Stomach smooth muscle (tissue), 2 donors: ENCODE results near the gene KDM2B.
"Not testable (repeated sequence)": the region's sequence is repeated elsewhere in the genome, so short reads cannot be mapped to it uniquely, and the experiment has no call there.

Experiments
- H3K27ac ChIP-seq: one replicate; pipeline ENCODE4 v1.7.0; 2013; ENCODE audit warnings: mild to moderate bottlenecking, low read length, inconsistent platforms
- H3K27me3 ChIP-seq, 2 donors: one replicate each; pipeline ENCODE4 v1.7.0; 2013; ENCODE audit warnings: low read length in 2 of 2; ENCODE audit not compliant: insufficient read depth in 2 of 2, control insufficient read depth in 1 of 2
- H3K36me3 ChIP-seq, 2 donors: one replicate each; pipeline ENCODE4 v1.7.0; 2013; ENCODE audit warnings: low read length in 2 of 2; ENCODE audit not compliant: control insufficient read depth in 2 of 2, insufficient read depth in 2 of 2
- H3K4me1 ChIP-seq: one replicate; pipeline ENCODE4 v1.7.0; 2013; ENCODE audit warnings: low read length; ENCODE audit not compliant: control insufficient read depth, insufficient read depth
- H3K4me3 ChIP-seq, 2 donors: one replicate each; pipeline ENCODE4 v1.7.0; 2013; ENCODE audit warnings: low read length in 2 of 2
- H3K9ac ChIP-seq, 2 donors: one replicate each; pipeline ENCODE4 v1.7.0; 2013; ENCODE audit warnings: low read length in 2 of 2, mild to moderate bottlenecking in 1 of 2
- H3K9me3 ChIP-seq, 2 donors: one replicate each; pipeline ENCODE4 v1.7.0; 2013; ENCODE audit warnings: low read length in 2 of 2; ENCODE audit not compliant: control insufficient read depth in 2 of 2
- donor health status: healthy.
- donor health status: Pancreatic carcinoma.

The KDM2B gene

GRCh38 chr12:121400332-121401139 is 180.3 kb downstream of the KDM2B start:
- Histone ChIP-seq H3K9me3 (no peaks in the 10 kb centered on the region), H3K36me3 (no peaks in the 10 kb centered on the region), H3K4me3 (peak overlapping the region; percentile 83 to 92), H3K27me3 (no peaks in the 10 kb centered on the region), H3K27ac (peak overlapping the region; percentile 79), H3K9ac (peak overlapping the region; percentile 65 to 86), H3K4me1 (peaks cover 19% of the 10 kb centered on the region)

GRCh38 chr12:121399391-121400331 is 181.2 kb downstream of the KDM2B start, which contains the start of gene RNF34:
TSS of gene RNF34 (plus strand) at chr12:121400118. CDS start at chr12:121400213, 95 bp downstream.
- peak within 1 kb of the TSS; percentile 92 to 95 for H3K4me3 ChIP-seq
- H3K4me1 ChIP-seq: peaks cover 17% of the 10 kb centered on the region
- no peaks in the 10 kb centered on the region for H3K36me3 ChIP-seq
- peak within 1 kb of the TSS; percentile 65 to 86 for H3K9ac ChIP-seq
- H3K27me3 ChIP-seq: no peaks in the 10 kb centered on the region
- H3K9me3 ChIP-seq: no peaks in the 10 kb centered on the region
- H3K27ac ChIP-seq: peak within 1 kb of the TSS; percentile 79

- Histone ChIP-seq H3K27me3 (no peaks in the 10 kb centered on the region), H3K27ac (no peak overlapping the region), H3K9me3 (no peaks in the 10 kb centered on the region), H3K4me3 (no peak overlapping the region), H3K36me3 (no peaks in the 10 kb centered on the region), H3K4me1 (peaks cover 11% of the 10 kb centered on the region), H3K9ac (no peak overlapping the region)
Observed at GRCh38 chr12:121398355-121398754, 182.5 kb downstream of the KDM2B start.

- Histone ChIP-seq H3K36me3 (no peaks in the 10 kb centered on the region), H3K4me3 (no peak overlapping the region), H3K9ac (no peak overlapping the region), H3K9me3 (no peaks in the 10 kb centered on the region), H3K27me3 (no peaks in the 10 kb centered on the region), H3K27ac (no peak overlapping the region), H3K4me1 (peaks cover 11% of the 10 kb centered on the region)
Observed at GRCh38 chr12:121397521-121397920, 183.3 kb downstream of the KDM2B start.

GRCh38 chr12:121392325-121392716 is 188.5 kb downstream of the KDM2B start:
- Histone ChIP-seq H3K27ac (no peak overlapping the region), H3K4me1 (no peaks in the 10 kb centered on the region), H3K9ac (no peak overlapping the region), H3K36me3 (no peaks in the 10 kb centered on the region), H3K27me3 (no peaks in the 10 kb centered on the region), H3K9me3 (no peaks in the 10 kb centered on the region), H3K4me3 (peak overlapping the region in 1 of 2 donors; percentile 0)

- Histone ChIP-seq H3K36me3 (no peaks in the 10 kb centered on the region), H3K27ac (no peak overlapping the region), H3K9me3 (no peaks in the 10 kb centered on the region), H3K27me3 (no peaks in the 10 kb centered on the region), H3K9ac (no peak overlapping the region), H3K4me1 (no peaks in the 10 kb centered on the region), H3K4me3 (peak overlapping the region in 1 of 2 donors; percentile 0)
Observed at GRCh38 chr12:121391619-121392324, 189.1 kb downstream of the KDM2B start.

GRCh38 chr12:121390856-121391255 is 190.0 kb downstream of the KDM2B start:
- Histone ChIP-seq H3K9me3 (no peaks in the 10 kb centered on the region), H3K4me1 (no peaks in the 10 kb centered on the region), H3K36me3 (no peaks in the 10 kb centered on the region), H3K27ac (no peak overlapping the region), H3K9ac (no peak overlapping the region), H3K4me3 (no peak overlapping the region), H3K27me3 (no peaks in the 10 kb centered on the region)

GRCh38 chr12:121388421-121388981 is 192.3 kb downstream of the KDM2B start:
- H3K9me3 ChIP-seq: no peaks in the 10 kb centered on the region
- H3K9ac ChIP-seq: no peak overlapping the region
- H3K36me3 ChIP-seq: no peaks in the 10 kb centered on the region
- no peaks in the 10 kb centered on the region for H3K4me1 ChIP-seq
- no peak overlapping the region for H3K27ac ChIP-seq
- no peaks in the 10 kb centered on the region for H3K27me3 ChIP-seq
- no peak overlapping the region for H3K4me3 ChIP-seq

GRCh38 chr12:121384891-121385290 is 195.9 kb downstream of the KDM2B start:
- H3K36me3 ChIP-seq, H3K4me1 ChIP-seq, H3K9me3 ChIP-seq, H3K4me3 ChIP-seq, H3K9ac ChIP-seq, H3K27me3 ChIP-seq, H3K27ac ChIP-seq: not testable (repeated sequence)

GRCh38 chr12:121383601-121384021 is 197.2 kb downstream of the KDM2B start:
- H3K9me3 ChIP-seq: no peaks in the 10 kb centered on the region
- no peaks in the 10 kb centered on the region for H3K36me3 ChIP-seq
- H3K4me1 ChIP-seq: no peaks in the 10 kb centered on the region
- no peak overlapping the region for H3K9ac ChIP-seq
- no peak overlapping the region for H3K4me3 ChIP-seq
- no peak overlapping the region for H3K27ac ChIP-seq
- H3K27me3 ChIP-seq: no peaks in the 10 kb centered on the region
